ENCODE data around the gene KBTBD8. TPM values are rescaled to one million over a fixed set of nuclear protein-coding genes. Genes with fewer than 3 reads are reported as not detected.

Gene KBTBD8
- total and polyA plus RNA-seq, 2 of the 13 experiments (the other 11 are each of a cell fraction or from before 2014, with no cell fraction given): 1.1 to 7.6 TPM

DNA sequence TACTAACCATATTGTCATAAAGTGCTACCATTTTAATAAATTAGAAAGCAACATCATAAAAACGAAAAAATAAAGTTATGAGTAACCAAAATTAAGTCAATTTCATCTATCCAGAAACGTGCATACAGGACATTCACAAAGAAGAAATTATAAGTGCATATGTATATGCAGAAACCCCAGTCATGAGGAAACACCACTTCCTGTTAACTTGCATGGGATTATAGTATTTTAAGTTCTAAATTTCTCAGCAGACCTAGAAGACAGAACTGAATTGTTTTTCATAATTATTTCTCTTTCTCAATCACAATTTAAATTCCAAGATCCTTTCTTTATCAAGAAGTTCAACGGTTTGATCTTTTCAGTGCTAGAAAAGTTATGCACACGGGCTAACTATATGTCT is 1.4 kb upstream of the KBTBD8 start:
- DNase-seq (ENCODE audit: low spot score) (no peak), ATAC-seq (no peak), FAIRE-seq (no peak)
- H4K20me1 ChIP-seq (ENCODE audit: insufficient read depth, low read length): no peaks in the 10 kb centered on the region
- no peak overlapping the region for H3K9ac ChIP-seq (ENCODE audit: insufficient read depth, low read depth, low read length)
- intact Hi-C loops (cut with micrococcal nuclease; ENCODE audit: unreplicated experiment) (no loop called here), in situ Hi-C loops (cut with HindIII; ENCODE audit: extremely low pct_ligation_motif_present, low pct_unique_long_range_greater_than_20kb) (loop anchor here (25.0 kb wide), 1 partner anchor 1891 kb away; no protein-coding TSS in a partner anchor)
- CTCF ChIA-PET (ENCODE audit: low intra/inter-chr PET ratio, low total read pairs): no interaction called here
- H3K4me2 ChIP-seq (ENCODE audit: low read depth, low read length): no peak overlapping the region
- no peaks in the 10 kb centered on the region for H3K9me3 ChIP-seq (ENCODE audit: low read length)
- BruUV-seq (replicated peaks): no TSS peak
- WGBS (ENCODE audit: low lambda C conversion rate): 14% methylated on average over 4 of the region's 4 CpGs
- H3K79me2 ChIP-seq (ENCODE audit: insufficient read depth, low read length): no peaks in the 10 kb centered on the region
- no peak for TF ChIP-seq ZBTB20 (CRISPR knock-in tag; IDR thresholded peaks at IDR 0.05; ENCODE audit: borderline replicate concordance, low read depth)
- TF ChIP-seq, protein P1, sequence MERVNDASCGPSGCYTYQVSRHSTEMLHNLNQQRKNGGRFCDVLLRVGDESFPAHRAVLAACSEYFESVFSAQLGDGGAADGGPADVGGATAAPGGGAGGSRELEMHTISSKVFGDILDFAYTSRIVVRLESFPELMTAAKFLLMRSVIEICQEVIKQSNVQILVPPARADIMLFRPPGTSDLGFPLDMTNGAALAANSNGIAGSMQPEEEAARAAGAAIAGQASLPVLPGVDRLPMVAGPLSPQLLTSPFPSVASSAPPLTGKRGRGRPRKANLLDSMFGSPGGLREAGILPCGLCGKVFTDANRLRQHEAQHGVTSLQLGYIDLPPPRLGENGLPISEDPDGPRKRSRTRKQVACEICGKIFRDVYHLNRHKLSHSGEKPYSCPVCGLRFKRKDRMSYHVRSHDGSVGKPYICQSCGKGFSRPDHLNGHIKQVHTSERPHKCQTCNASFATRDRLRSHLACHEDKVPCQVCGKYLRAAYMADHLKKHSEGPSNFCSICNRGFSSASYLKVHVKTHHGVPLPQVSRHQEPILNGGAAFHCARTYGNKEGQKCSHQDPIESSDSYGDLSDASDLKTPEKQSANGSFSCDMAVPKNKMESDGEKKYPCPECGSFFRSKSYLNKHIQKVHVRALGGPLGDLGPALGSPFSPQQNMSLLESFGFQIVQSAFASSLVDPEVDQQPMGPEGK (CRISPR knock-in tag; IDR thresholded peaks at IDR 0.05): no peak
- TF ChIP-seq ZNF496 (CRISPR knock-in tag; IDR thresholded peaks at IDR 0.05; ENCODE audit: insufficient replicate concordance): no peak
- TF ChIP-seq, protein P2, sequence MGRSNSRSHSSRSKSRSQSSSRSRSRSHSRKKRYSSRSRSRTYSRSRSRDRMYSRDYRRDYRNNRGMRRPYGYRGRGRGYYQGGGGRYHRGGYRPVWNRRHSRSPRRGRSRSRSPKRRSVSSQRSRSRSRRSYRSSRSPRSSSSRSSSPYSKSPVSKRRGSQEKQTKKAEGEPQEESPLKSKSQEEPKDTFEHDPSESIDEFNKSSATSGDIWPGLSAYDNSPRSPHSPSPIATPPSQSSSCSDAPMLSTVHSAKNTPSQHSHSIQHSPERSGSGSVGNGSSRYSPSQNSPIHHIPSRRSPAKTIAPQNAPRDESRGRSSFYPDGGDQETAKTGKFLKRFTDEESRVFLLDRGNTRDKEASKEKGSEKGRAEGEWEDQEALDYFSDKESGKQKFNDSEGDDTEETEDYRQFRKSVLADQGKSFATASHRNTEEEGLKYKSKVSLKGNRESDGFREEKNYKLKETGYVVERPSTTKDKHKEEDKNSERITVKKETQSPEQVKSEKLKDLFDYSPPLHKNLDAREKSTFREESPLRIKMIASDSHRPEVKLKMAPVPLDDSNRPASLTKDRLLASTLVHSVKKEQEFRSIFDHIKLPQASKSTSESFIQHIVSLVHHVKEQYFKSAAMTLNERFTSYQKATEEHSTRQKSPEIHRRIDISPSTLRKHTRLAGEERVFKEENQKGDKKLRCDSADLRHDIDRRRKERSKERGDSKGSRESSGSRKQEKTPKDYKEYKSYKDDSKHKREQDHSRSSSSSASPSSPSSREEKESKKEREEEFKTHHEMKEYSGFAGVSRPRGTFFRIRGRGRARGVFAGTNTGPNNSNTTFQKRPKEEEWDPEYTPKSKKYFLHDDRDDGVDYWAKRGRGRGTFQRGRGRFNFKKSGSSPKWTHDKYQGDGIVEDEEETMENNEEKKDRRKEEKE (IDR thresholded peaks at IDR 0.05): no peak
- no peak for TF ChIP-seq NR1H2 (CRISPR knock-in tag; IDR thresholded peaks at IDR 0.05; ENCODE audit: borderline replicate concordance, low read depth)
- TF ChIP-seq ZNF230 (CRISPR knock-in tag; IDR thresholded peaks at IDR 0.05): no peak
- TF ChIP-seq, protein P3, sequence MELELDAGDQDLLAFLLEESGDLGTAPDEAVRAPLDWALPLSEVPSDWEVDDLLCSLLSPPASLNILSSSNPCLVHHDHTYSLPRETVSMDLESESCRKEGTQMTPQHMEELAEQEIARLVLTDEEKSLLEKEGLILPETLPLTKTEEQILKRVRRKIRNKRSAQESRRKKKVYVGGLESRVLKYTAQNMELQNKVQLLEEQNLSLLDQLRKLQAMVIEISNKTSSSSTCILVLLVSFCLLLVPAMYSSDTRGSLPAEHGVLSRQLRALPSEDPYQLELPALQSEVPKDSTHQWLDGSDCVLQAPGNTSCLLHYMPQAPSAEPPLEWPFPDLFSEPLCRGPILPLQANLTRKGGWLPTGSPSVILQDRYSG (CRISPR knock-in tag; IDR thresholded peaks at IDR 0.05): no peak
- no peak for TF ChIP-seq NFYC (CRISPR knock-in tag; IDR thresholded peaks at IDR 0.05)
- TF ChIP-seq, protein P4, sequence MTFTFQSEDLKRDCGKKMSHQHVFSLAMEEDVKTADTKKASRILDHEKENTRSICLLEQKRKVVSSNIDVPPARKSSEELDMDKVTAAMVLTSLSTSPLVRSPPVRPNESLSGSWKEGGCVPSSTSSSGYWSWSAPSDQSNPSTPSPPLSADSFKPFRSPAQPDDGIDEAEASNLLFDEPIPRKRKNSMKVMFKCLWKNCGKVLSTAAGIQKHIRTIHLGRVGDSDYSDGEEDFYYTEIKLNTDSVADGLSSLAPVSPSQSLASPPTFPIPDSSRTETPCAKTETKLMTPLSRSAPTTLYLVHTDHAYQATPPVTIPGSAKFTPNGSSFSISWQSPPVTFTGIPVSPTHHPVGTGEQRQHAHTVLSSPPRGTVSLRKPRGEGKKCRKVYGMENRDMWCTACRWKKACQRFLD (CRISPR knock-in tag; IDR thresholded peaks at IDR 0.05; ENCODE audit: borderline replicate concordance): no peak
- TF ChIP-seq ZNF350 (CRISPR knock-in tag; IDR thresholded peaks at IDR 0.05; ENCODE audit: borderline replicate concordance, low read depth): no peak
- no peak for TF ChIP-seq BRCA1 (CRISPR knock-in tag; IDR thresholded peaks at IDR 0.05)
- TF ChIP-seq THAP11 (CRISPR knock-in tag; IDR thresholded peaks at IDR 0.05): no peak
- TF ChIP-seq MYC (CRISPR knock-in tag; IDR thresholded peaks at IDR 0.05; ENCODE audit: borderline replicate concordance): no peak
- TF ChIP-seq FOXK2 (IDR thresholded peaks at IDR 0.05): no peak
- TF ChIP-seq, protein P5, sequence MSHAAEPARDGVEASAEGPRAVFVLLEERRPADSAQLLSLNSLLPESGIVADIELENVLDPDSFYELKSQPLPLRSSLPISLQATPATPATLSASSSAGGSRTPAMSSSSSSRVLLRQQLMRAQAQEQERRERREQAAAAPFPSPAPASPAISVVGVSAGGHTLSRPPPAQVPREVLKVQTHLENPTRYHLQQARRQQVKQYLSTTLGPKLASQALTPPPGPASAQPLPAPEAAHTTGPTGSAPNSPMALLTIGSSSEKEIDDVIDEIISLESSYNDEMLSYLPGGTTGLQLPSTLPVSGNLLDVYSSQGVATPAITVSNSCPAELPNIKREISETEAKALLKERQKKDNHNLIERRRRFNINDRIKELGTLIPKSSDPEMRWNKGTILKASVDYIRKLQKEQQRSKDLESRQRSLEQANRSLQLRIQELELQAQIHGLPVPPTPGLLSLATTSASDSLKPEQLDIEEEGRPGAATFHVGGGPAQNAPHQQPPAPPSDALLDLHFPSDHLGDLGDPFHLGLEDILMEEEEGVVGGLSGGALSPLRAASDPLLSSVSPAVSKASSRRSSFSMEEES (CRISPR knock-in tag; IDR thresholded peaks at IDR 0.05): no peak
- no peak for TF ChIP-seq ELF3 (CRISPR knock-in tag; IDR thresholded peaks at IDR 0.05)
- no peak overlapping the region for H3K4me3 ChIP-seq (replicated peaks in 1 of 3; ENCODE audit: insufficient read depth in 1 of 3, low read depth in 2 of 3, low read length in 3 of 3)
- POLR2A ChIA-PET: no interaction called here
- no peak overlapping the region for H3K27ac ChIP-seq (ENCODE audit: extremely low read length, insufficient read depth, low read length)
- H3K36me3 ChIP-seq (replicated peaks in 1 of 2; ENCODE audit: control insufficient read depth in 1 of 2, insufficient read depth in 2 of 2, low read length in 2 of 2): no peaks in the 10 kb centered on the region
- H3K27me3 ChIP-seq (ENCODE audit: control insufficient read depth in 1 of 2, insufficient read depth in 2 of 2, low read length in 2 of 2): no peaks in the 10 kb centered on the region
- H3K4me1 ChIP-seq (ENCODE audit: insufficient read depth, low read length): 0 out of 2 replicates have a peak, but pooled peaks cover 5% of the 10 kb centered on the region
- H2AFZ ChIP-seq (ENCODE audit: low read length): no peak overlapping the region

Data from HepG2 (cell line).